ENCODE results near the gene PITX3. TPM values are rescaled to one million over a fixed set of nuclear protein-coding genes. Genes with fewer than 3 reads are reported as not detected.

The PITX3 gene
- total RNA-seq, 1 experiment from 2014 or later = 1.9 TPM

- H2AFZ ChIP-seq (ENCODE audit: low read depth, low read length, poor library complexity, severe bottlenecking) = no peak overlapping the region
- no peaks in the 10 kb centered on the region for H3K36me3 ChIP-seq (ENCODE audit: control insufficient read depth in 1 of 2, insufficient read depth in 2 of 2, low read length in 2 of 2)
- H3K9me3 ChIP-seq (ENCODE audit: control insufficient read depth in 1 of 2, insufficient read depth in 1 of 2, low read depth in 1 of 2, low read length in 2 of 2) = no peaks in the 10 kb centered on the region
- TF ChIP-seq REST (IDR thresholded peaks at IDR 0.05; ENCODE audit: low read depth) (no peak), RAD21 (IDR thresholded peaks at IDR 0.05; ENCODE audit: low read depth) (no peak), MAX (IDR thresholded peaks at IDR 0.05) (no peak), SRF (IDR thresholded peaks at IDR 0.05; ENCODE audit: low read depth) (no peak), FOSL1 (IDR thresholded peaks at IDR 0.05; ENCODE audit: low read depth) (no peak), ELF1 (IDR thresholded peaks at IDR 0.05; ENCODE audit: borderline replicate concordance, low read depth) (no peak), POLR2AphosphoS5 (IDR thresholded peaks at IDR 0.05; ENCODE audit: low read depth, low read length) (no peak), ATF3 (IDR thresholded peaks at IDR 0.05) (no peak), EZH2phosphoT487 (IDR thresholded peaks at IDR 0.05; ENCODE audit: borderline replicate concordance) (no peak), YY1 (IDR thresholded peaks at IDR 0.05; ENCODE audit: extremely low read depth, insufficient replicate concordance, low read depth, low read length) (no peak), EZH2 (IDR thresholded peaks at IDR 0.05) (no peak), ZFX (IDR thresholded peaks at IDR 0.05) (no peak), CEBPB (IDR thresholded peaks at IDR 0.05; ENCODE audit: low read depth) (no peak), TCF7L2 (IDR thresholded peaks at IDR 0.05; ENCODE audit: borderline replicate concordance, extremely low read depth, insufficient read depth, insufficient read length) (no peak), EGR1 (IDR thresholded peaks at IDR 0.05; ENCODE audit: low read depth) (no peak), CTCF (IDR thresholded peaks at IDR 0.05 in 2 of 3, conservative IDR thresholded peaks at IDR 0.05 in 1 of 3; ENCODE audit: borderline replicate concordance in 1 of 3, insufficient read depth in 1 of 3, low read depth in 2 of 3, low read length in 2 of 3) (no peak), SP1 (IDR thresholded peaks at IDR 0.05; ENCODE audit: low read depth) (no peak)
- no peak overlapping the region for H3K27ac ChIP-seq (ENCODE audit: low read depth, low read length)
- H4K20me1 ChIP-seq (ENCODE audit: insufficient read depth) = peaks cover 15% of the 10 kb centered on the region; the same call in 1 of the 2 replicates
- no peaks in the 10 kb centered on the region for H3K4me1 ChIP-seq (ENCODE audit: control insufficient read depth in 1 of 2, insufficient read depth in 2 of 2, low read length in 2 of 2)
- intact Hi-C loops (cut with micrococcal nuclease) = no loop called here
- ATAC-seq = no peak
- H3K9ac ChIP-seq (ENCODE audit: low read length) = no peak overlapping the region
- H3K27me3 ChIP-seq (ENCODE audit: insufficient read depth, low read length) = no peaks in the 10 kb centered on the region
- BruUV-seq (replicated peaks) = no TSS peak
- peaks cover 58% of the 10 kb centered on the region for H3K79me2 ChIP-seq (ENCODE audit: insufficient read depth, low read length)
- no peak overlapping the region for H3K4me3 ChIP-seq (replicated peaks in 1 of 2; ENCODE audit: low read depth in 1 of 2, low read length in 2 of 2)
- H3K4me2 ChIP-seq (ENCODE audit: low read length) = no peak overlapping the region
- ChIA-PET POLR2A (no interaction called here), CTCF (no interaction called here), RAD21 (ENCODE audit: low non-redundant PET in 1 of 2, low total read pairs in 2 of 2, uncharacterized antibody in 2 of 2, unreplicated experiment in 2 of 2) (no interaction called here)
- no peak for DNase-seq (ENCODE audit: low read depth, low spot score)
- H3K9me2 ChIP-seq (ENCODE audit: insufficient read depth) = no peaks in the 10 kb centered on the region
Measured at GRCh38 chr10:102284531-102284930, 43.2 kb upstream of the PITX3 start.

Measured in HCT116 (cell line).